ENCODE measurements around the gene FGD2.
A peak's percentile ranks its signal among the peaks of the same experiment; 100 is the strongest.

Gene FGD2

GRCh38 chr6:37072526-37072925, 67.1 kb downstream of the FGD2 start:
- POLR2A ChIA-PET (ENCODE audit: low non-redundant PET), result no interaction called here
- CTCF ChIA-PET, result interaction anchor here (1.3 kb wide), 1 partner anchor 21 kb away, joined by 6 read pairs; no protein-coding TSS in a partner anchor
- no peak for TF ChIP-seq CTCF (conservative IDR thresholded peaks at IDR 0.05; ENCODE audit: low read depth)
- H3K27ac ChIP-seq, result peak overlapping the region; percentile 81
- DNase-seq (ENCODE audit: low spot score), result no peak

GRCh38 chr6:37074053-37074827, 68.8 kb downstream of the FGD2 start:
- ChIA-PET POLR2A (ENCODE audit: low non-redundant PET) (no interaction called here), CTCF (interaction anchor here (1.1 kb wide), 1 partner anchor 56 kb away, joined by 4 read pairs; no protein-coding TSS in a partner anchor)
- no peak for TF ChIP-seq CTCF (conservative IDR thresholded peaks at IDR 0.05; ENCODE audit: low read depth)
- H3K27ac ChIP-seq, result peak overlapping the region; percentile 67
- no peak for DNase-seq (ENCODE audit: low spot score)

DNA sequence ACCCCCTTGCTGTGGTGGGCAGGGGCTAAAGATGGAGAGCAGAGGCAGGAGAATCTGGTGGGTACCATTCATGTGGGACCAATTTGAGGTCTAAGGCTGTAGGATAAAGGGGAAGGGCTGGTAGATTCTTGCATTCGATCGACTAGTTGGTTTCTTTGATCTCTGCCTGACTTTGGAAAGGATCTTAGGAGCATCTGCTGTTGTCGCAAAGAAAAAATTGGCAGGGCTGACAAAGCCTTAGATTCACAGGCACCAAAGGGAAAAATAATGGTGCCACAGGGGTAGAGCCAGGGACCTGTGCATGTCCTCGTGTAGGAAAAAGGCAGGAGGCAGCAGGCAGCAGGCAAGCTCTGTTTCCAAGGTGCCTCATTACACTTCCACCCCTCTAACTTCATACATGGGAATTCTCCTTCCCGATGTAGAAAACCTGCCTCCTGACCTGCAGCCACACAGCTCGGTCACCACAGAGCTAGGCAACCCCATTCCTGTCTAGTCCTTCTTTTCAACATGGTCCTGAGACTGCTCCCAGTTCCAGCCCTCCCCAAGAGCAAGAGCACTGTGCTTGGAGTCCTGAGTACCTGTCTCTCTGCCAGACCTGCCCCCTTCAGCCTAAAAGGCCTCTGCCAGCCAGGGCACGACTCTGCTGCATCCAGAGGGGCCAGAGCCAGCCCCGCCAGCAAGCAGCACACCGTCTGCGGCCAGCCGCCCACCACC, 71.9 kb downstream of the FGD2 start:
- no peak for TF ChIP-seq CTCF (conservative IDR thresholded peaks at IDR 0.05; ENCODE audit: low read depth)
- peak overlapping the region; percentile 91 for H3K27ac ChIP-seq
- CTCF ChIA-PET, result no interaction called here
- POLR2A ChIA-PET (ENCODE audit: low non-redundant PET), result no interaction called here
- no peak for DNase-seq (ENCODE audit: low spot score)

GRCh38 chr6:37077905-37078296, 72.4 kb downstream of the FGD2 start:
- DNase-seq (ENCODE audit: low spot score), result peak; percentile 40
- POLR2A ChIA-PET (ENCODE audit: low non-redundant PET), result no interaction called here
- H3K27ac ChIP-seq, result peak overlapping the region; percentile 91
- CTCF ChIA-PET, result interaction anchor here (0.6 to 0.7 kb wide), 2 partner anchors 54 to 673 kb away, joined by 5 read pairs; no protein-coding TSS in a partner anchor
- no peak for TF ChIP-seq CTCF (conservative IDR thresholded peaks at IDR 0.05; ENCODE audit: low read depth)
